Inferior parietal cortex (tissue), 1 donor: Measurements from ENCODE around the gene INSC.

ENCODE experiments used
- DNase-seq: peaks from one replicate; pipeline ENCODE4 v3.0.0-alpha.2; 2016; ENCODE audit errors: extremely low spot score

INSC gene

GRCh38 chr11:15288863-15289262, 174.1 kb downstream of the INSC start:
- DNase-seq: no peak

- no peak for DNase-seq
These were observed 175.0 kb downstream of the INSC start for GRCh38 chr11:15289723-15290122.

- DNase-seq: no peak
These were observed 177.2 kb downstream of the INSC start for GRCh38 chr11:15291885-15292284.

GRCh38 chr11:15293975-15294620, 179.4 kb downstream of the INSC start:
- DNase-seq: no peak

GRCh38 chr11:15295695-15296094, 181.0 kb downstream of the INSC start:
- no peak for DNase-seq
